Uterus (tissue), 2 donors: ENCODE data around the gene AGMO.

Source experiments
- CTCF ChIP-seq, 4 experiments: fragments of 200-600 bp in 2 of 4; fragments of 450-650 bp in 2 of 4; sonication (generic) in 2 of 4; IDR thresholded peaks; one replicate each; pipeline ENCODE4 v1.5.1; 2016 to 2019; ENCODE audit warnings: antibody characterized with exemption in 4 of 4, mild to moderate bottlenecking in 2 of 4, moderate library complexity in 1 of 4
- POLR2A ChIP-seq, 2 donors: fragments of 450-650 bp; IDR thresholded peaks; one replicate each; pipeline ENCODE4 v1.6.1; 2016; ENCODE audit warnings: antibody characterized with exemption in 2 of 2, mild to moderate bottlenecking in 1 of 2, moderate library complexity in 1 of 2

GRCh38 chr7:15600298-15600697, 38.5 kb upstream of the AGMO start:
- TF ChIP-seq CTCF (IDR thresholded peaks at IDR 0.05) (no peak), POLR2A (IDR thresholded peaks at IDR 0.05) (no peak)
